Right forelimb (tissue), 1 donor: ENCODE measurements around the gene LARGE1.

ENCODE experiments used
- DNase-seq: peaks from one replicate; pipeline ENCODE4 v3.0.0-alpha.2; 2018

Gene LARGE1

DNA sequence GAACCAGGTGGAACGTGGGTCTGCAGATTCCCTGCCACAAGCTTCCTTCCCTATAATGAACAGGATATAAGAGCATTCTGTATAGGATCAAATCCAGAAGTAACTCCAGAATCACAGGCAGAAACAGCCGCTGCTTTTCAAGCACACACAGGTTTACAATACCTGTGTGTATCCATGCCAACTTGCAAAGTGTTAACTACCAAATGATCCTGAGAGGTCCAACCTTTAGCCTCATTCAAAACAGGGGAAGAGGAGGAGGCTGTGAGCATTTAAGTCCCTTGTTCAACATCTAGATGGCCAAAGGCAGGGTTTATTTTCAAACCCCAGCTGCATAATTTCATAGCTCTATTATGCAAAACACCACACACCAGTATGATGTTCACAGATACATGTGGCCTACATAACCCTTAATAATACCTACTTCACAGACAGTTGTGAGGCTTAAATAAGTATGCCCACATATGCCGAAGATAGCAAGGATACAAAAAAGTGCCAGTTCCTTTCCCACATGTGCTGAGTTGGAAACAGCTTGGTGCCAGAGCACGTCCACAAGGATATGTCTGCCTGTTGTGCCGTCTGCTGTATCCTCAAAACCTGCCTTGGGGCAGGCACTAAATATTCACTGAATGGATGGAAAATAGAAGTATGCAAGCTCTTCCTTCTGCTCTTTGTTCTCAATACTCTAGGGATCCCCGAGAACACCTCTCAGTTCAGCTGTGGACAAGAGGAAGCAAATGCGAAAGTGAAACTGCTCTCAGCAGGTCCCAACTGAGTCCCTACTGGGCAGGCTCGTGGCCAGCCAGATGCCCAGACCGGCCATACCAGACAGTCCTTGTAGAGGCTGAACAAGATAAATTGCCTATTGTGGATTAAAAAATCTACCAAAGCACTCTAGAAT lies 66.8 kb downstream of the LARGE1 start:
- peak; percentile 50 for DNase-seq

DNA sequence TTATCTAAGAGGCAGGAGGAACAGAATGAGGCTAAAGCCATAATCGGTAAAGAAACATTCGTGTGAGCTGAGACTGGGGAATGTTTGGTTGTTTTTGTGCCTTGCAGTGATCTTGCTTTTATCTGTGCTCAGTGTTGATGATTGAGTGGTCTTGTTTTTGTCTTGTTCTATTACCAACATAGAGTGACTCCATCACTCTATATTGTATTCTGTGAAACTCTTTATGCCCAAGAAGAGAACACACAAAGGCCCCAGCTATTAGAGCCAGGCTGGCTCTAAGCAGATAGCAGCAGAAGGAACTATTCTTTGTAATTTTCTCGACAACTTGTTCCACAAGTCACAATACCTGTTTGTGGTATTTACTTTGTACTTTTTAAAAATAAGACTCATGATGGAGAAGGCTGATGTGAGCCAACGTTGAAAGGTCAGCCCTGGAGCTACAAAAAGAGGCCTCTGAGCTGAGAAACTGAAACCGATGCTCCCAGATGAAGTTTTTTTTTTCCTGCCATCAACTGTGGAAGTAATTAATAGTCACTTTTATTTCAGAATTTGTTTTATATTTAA lies 68.4 kb downstream of the LARGE1 start:
- DNase-seq = no peak

DNA sequence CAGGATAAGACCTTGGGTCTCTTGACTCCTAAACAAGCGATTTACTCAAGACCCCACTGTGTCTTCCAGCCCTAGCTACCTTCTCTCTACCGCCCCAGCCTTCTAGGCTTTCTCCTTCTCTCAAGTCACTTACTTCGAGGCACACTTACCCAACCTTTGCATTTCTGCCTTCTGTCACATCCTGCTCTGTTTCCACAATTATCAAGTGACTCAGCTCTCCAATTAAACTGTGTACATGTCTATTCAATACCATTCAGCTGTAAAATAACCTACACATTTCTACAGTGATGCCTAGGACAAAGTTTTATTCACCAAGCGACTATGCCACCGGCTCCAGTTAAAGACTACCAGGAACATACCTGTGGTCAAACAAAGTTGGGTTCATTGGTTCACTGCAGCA lies 69.0 kb downstream of the LARGE1 start:
- DNase-seq = no peak

DNA sequence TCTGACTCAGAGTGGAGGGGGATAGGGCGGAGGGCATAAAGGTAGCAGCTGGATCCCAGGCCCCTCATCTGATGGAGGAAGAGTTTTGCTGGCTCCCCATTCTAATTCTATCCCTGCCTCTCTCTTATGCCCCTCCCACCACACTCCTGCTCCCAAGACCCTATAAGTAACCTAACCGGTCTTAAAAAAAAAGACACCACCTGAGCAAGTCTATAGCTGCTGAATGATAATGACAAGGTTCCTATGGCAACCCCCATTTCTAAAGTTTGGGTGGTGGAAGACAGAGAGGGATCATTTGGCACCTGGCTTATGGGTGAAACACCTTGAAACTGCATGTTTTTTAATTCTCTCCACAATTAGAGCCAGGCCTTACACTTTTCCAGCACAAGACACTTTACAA lies 69.6 kb downstream of the LARGE1 start:
- DNase-seq = no peak

DNA sequence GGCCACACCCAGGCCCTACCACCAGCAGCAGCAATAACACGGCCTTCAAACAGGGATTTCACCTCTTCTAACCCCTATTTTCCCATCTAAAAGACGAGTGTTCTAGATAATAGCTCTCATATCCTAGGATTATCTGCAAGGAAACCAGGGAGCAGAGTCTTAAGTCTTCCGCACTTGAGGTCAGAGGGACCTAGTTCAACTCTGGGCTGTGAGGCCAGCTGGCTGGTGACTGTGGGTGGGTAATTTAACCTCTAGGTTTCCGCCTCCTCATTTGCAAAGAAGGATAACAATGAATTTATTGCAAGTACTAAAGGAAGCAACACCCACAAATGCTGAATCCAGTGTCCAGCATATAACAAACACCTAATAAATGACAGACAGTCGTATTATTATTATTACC lies 70.1 kb downstream of the LARGE1 start:
- DNase-seq = no peak

DNA sequence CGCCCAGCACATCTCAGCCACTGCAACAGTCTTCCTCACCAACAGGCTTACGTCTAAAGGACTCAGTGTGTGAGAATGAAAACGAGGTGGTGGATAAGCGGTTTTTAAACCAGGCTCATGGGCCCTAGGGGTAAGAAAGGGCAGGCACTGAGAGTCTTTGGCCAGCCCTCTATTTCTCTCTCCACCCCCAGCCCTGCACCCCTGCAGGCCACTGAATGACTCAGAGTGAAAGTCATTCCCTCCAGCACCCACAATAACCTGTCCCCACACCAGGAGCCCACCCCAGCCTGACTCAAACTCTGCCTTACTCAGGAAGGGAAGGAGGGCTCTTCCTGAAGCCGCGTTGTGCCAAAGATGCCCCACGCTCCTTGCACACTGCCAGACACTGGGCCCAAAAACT lies 72.0 kb downstream of the LARGE1 start:
- DNase-seq = no peak

DNA sequence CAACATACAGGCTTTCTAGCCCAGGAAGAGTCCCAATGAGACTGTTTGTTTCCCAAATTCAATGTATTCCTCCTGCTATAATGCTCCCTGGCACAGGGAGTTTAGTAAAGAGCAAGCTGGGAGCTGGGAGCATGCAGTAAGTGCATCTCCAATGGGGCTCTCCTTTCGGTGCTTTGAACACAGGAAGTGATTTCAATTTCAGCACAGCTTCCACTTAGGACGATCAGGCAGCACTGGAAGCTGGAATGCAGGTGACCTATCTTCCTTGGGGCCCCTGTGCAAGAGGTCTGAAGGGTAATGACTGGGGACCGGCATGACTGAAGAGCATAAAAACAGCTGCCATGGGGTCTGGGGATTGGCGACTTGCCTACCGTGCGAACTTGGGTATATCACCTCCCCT lies 76.0 kb downstream of the LARGE1 start:
- DNase-seq = no peak

DNA sequence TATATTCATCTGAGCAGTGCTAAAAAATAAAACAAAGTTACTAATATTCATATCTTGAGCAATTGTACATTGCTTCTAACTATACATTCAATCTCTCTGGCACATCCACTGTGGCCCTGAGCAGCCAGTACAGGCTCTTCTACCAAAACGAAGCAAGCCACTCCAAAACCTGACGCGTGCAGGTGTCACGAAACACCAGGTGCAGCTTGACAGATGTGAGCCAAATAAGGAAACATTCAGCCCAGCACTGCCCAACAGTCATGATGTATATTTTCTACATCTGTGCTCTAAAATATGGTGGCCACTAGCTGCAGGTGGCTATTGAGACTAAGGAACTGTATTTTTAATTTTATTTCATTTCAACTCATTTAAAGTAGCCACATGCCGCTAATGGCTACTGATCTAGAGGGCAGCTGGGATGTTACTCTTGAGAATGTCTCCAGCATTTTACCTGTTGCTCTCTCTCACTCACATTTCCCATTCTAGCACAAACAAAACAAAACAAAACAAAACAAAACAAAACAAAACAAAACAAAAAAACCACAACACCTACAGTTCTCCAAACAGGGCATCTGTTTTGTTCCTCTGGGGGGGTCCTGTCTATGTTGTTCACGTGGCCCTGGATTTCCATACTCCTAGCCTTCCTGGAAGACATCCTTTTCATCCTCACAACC lies 77.7 kb downstream of the LARGE1 start:
- DNase-seq = no peak

DNA sequence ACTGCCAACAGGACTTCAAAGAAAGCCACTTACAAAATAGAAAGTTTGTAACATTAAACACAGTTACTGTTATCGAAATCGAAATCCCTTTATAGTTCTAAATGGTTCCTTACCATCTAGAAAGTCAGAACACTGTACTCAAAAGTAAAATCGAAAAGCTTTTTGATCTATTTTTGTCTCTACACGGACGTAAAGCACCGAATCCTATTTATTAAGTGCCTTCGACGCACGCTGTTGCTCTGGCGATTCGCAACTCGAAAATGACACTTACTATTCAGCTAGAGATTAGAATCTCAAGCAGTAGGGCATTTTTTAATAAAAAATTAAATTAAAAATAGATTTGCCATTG lies 78.3 kb downstream of the LARGE1 start:
- no peak for DNase-seq

DNA sequence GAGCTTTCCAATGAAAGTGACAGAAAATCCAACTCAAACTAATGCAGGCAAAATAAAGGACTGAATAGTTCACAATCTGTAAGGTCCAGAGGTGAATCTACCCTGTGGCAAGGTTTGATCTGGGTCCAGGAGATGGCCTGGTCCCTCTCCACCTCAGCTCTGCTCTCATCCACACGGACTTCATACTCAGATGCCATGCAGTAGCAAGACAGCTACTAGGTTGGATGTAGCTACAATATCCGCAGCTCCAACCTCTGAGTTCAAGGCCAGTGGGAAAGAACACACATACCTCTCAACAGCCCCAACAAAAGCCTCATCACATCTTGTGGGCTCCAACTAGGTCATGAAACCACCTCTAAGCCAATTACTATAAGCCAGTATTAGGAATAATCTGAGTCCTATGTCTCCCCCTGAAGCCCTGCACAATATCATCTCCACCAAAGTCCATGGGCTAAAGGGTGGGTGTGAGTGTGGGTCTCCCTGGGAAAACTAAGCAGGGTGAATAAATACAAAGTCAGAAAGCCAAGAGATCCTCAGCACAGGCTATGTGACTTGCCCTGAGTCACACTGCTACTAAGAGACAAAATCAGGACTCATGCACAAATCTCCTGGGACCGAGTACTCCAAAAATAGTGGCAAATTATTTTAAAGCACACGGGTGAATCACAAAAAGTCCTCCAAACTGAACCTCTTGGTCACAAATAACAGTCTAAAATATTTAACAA lies 78.8 kb downstream of the LARGE1 start:
- DNase-seq = no peak

DNA sequence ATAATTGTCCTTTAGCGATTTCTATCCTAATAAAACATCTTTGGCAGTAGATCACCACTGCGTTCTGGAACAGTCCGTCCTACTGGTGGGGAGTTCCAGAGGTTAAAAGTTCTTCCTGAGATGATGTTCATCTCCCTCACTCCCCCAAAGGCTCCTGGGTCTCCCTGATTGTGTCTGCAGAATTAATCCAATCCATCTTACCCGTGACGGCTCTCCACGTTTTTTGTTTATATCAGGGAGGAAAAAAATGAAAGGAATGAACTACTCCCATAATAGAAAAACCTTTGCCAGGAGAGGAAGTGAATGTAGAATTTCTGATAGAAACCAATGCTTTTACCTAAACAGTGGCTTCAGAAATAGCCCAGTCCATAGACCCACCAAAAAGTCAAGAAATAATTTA lies 81.6 kb downstream of the LARGE1 start:
- DNase-seq = no peak

DNA sequence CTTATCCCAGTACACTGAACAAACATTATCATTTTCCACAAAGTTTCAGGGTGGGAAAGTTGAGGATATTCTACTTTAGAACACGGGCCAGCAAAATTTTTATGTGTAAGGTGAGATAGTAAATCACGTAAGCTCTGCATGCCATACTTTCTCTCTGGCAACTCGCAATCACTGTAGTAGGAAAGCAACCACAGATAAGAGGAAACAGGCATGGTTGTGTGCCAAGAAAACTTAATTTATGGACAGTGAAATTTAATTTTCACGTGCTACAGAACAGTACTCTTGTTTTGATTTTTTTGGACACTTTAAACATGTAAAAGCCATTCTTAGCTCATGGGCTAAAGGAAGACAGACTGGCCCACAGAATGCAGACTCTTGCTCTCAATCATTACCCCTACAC lies 82.5 kb downstream of the LARGE1 start:
- no peak for DNase-seq

DNA sequence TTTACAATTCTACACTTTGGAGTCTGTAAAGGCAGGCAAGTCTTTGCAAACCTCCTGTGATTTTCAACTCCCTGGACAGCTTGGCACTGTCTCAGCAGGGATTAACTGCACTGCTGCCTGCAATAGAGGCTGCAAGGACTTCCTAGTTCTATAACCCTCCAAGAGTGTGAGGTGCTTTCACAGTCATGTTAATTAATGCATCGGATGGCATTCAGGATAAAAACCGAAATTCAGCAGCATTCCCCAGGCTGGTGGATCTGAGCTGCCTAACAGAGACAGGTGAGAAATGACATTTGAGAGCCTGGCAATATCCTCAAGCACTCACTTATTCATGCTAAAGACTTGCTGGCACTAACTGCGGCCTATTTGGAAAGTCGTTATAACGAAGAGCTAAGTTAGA lies 85.0 kb downstream of the LARGE1 start:
- no peak for DNase-seq

DNA sequence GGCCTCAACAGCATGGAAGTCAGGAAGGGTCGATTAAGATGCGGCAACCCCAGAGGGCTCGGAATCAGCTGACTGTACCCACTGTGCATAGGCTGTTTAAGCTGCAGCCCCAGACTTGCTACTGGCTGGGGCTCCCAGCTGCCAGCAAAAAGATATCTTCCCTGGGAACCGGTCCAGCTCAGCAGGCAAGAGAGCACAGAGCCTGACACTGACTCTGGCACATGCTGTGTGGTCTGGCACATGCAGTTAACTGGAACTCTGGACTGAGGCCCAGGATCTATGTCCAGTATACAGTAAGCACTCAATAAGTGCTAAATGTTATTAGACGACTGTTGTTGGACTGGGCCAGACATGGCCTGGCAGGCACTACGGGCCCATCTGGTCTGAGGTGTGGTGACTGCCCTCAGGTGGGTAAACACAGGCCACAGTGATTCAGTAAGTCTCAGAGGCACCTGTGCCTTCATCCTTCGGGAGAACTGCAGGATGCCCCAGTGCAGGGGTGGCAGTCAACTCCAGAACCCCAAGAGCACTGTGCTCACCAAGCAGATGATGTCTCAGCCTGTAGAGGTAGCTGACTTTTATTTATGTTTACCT lies 87.6 kb downstream of the LARGE1 start:
- no peak for DNase-seq

DNA sequence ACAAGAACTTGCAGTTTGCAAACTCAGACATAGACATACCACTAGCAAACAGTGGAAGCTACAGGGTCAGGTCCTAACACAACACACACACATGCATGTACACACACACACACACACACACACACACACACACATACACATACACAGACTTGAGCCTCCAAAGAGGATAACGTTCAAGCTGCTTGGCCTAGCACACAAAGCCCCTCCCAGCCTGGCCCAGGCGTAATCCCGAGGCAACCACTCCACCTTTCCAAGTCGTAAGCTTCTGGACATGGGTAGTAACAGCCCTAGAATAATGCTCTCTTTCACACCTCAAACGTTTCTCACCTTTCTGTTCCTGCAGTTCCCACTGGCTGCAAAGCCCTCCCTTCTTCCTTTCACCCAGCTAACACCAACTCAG lies 88.6 kb downstream of the LARGE1 start:
- no peak for DNase-seq

DNA sequence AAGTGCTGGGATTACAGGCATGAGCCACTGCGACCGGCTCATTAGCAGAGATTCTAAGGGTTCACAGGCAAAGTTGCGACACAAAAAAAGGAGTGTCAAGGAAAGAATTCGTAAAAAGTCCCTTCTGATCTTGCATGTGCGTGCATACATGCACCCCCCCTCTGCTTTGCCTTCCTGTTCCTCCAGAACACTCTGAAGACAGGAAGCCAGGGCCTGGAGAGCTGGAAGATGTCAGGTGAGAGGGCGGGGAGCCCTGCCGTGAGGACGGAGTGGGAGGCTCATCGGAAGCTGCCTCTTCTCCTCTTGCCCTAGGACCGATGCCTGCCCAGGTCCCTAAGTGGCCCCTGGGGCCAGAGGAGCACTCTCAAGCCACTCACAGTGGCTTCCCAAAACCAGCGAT lies 89.1 kb downstream of the LARGE1 start:
- no peak for DNase-seq

DNA sequence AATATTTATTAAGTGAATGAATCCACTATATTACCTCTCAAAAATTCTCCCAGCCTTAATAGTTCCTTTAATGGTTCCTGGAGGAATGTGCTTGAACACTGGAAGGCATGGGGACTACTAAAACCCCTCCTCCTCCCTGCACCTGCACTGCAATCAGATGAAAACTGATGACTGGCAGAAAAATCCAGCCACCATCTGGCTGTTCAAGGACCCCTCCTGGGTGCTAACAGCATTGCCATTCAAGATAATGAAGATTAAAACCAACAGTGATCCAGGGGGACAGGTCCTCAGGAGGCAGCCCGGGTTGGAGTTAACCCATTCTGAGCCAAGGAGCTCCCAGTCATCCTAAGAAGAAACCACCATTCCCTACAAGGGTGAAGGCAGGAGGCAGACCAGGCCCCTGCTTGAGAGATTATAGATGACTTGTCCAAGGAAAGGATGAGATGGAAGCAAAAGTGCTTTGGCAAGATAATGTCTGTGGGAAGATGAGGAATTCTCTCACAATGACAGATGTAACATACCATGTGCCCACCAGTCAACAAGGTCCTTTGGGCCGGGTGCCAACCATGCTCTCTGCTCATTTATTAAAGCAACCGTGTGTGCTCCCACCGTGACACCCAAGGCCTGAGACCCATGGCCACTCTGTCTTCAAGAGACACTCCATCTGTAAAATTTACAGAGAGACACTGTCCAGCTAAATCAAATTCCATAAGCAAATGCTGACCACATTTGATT lies 90.6 kb downstream of the LARGE1 start:
- no peak for DNase-seq

DNA sequence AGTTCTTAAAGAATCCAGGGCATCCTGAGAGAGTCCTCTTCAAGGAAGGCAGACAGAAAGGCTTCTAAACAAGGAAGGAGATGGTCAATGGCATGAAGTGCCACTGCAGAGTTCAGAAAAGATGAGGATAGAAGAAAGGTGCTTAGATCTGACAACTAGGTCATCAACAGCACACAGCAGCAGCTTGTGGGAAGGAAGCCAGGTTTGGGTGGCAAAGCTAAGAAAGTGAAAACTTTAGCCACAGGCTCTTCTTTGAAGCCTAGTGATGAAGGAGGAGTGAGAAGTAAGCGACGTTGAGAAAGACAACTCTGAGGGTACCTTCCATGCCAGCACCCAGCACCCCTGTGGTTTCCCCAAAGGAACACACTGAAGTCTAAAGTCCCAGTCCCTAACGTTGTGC lies 92.0 kb downstream of the LARGE1 start:
- no peak for DNase-seq

DNA sequence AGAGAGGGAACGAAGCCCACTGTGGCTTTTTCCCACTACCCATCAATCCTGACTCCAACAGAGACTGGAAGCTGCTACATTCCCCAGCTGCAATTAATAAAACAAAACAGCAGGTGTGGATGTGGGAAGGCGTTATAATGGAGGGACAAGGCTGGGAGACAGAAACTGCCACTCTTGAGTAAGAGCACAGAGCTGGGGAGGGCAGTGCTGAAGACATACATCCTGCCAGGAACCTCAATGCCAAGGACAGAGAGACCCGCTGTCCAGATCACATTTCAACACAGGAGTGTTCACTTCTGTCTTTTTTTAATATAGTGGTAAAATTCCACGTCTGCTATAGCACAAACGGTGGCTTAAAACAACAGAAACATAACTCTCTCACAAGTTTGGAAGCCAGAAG lies 94.5 kb downstream of the LARGE1 start:
- no peak for DNase-seq

DNA sequence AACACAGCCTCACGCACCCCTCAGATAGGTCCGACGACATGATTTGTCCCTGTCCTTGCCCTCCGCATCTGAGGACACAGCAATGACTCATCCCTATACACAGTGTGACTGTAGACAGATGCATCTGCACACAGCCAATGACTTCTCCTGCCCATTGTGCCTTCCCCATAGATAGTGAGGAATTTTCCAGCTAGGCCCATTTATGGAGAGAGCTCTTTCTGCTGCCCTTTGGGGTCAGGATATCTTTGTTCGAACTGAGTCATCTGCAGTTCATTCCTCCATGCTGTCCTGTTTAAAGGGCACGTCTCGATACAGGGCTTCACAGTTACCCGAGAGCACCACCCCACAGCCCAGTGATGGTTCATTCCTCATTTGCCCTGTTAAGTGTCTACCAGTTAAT lies 96.7 kb downstream of the LARGE1 start:
- DNase-seq = no peak

DNA sequence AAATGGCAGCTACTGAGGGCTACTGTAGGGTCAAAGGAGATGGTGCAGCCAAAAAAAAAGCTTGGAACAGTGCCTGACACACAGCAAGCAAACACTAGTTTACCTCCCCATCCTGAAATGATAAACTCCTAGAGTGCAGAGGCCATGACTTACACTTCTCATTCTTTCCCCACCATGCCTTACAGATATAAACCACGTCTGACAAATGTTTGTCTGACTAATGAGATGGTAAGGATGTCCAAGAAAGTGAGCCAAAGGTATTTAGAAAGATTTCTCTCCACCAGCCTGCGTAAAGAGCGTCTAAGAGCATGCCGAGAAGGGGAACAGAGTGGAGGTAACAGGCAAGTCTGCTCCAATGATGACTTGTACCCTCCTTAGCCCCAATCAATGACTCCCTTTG lies 99.0 kb downstream of the LARGE1 start:
- no peak for DNase-seq

DNA sequence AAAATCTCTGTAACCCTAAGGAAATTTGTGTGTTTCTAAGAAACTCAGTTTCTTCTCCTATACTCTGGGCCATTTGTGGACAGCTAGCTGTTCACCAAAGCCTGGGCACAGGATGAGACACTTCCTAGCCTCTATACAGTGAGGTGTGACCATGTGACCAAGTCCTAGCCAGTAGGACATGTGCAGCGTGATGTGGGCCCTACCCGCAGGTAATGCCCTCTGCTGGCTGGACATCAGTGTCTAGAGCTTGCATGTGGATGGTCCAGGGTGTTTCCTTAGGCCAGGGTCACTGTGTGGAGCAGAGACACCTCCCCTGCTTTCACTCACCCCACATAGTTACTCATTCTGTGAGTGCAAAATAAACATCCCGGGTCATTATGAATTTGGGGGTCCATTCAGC lies 100.5 kb downstream of the LARGE1 start:
- no peak for DNase-seq
